Thyroid gland (tissue), 4 donors: ENCODE data around the gene IL17RD.

Source experiments
- CTCF ChIP-seq, 6 experiments: fragments of 200-600 bp in 3 of 6; fragments of 450-650 bp in 3 of 6; sonication (generic) in 3 of 6; IDR thresholded peaks; one replicate each; pipeline ENCODE4 v1.5.1; 2016 to 2019; ENCODE audit warnings: antibody characterized with exemption in 6 of 6, mild to moderate bottlenecking in 2 of 6, inconsistent platforms in 1 of 6, moderate library complexity in 1 of 6
- POLR2A ChIP-seq, 2 donors: fragments of 450-650 bp; IDR thresholded peaks; one replicate each; pipeline ENCODE4 v1.6.1; 2017; ENCODE audit warnings: antibody characterized with exemption in 2 of 2, mild to moderate bottlenecking in 2 of 2, moderate library complexity in 1 of 2

DNA sequence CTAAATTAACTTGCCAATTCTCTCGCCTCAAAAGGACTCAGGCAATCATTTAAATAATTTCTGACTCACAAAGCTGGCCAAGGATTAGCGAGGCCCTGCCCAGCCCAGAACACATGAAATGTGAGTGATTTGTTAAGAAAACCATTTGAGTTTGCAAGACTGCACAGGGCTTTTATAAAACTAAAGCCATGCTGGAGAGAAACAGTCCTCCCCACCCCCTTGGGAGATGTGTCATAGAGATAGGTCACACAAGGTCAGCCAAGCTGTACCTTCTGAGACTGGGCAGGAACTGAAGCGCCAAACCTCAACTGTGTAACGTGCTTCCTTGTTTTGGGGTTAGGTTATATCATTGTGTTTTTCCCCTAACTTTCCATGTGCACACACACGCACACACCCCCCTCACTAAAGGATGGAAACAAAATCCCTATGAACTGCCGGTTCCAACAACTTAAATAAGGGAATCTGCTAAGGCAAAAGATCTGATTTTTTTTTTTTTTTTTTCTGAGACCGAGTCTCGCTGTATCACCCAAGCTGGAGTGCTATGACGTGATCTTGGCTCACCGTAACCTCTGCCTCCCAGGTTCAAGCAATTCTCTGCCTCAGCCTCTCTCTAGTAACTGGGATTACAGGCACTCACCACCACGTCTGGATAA, 96.6 kb downstream of the IL17RD start:
- no peak for TF ChIP-seq CTCF (IDR thresholded peaks at IDR 0.05)
- no peak for TF ChIP-seq POLR2A (IDR thresholded peaks at IDR 0.05)
